ENCODE results near the gene SHB. TPM values are rescaled to one million over a fixed set of nuclear protein-coding genes. Genes with fewer than 3 reads are reported as not detected.
"Not testable (repeated sequence)": the region's sequence is repeated elsewhere in the genome, so short reads cannot be mapped to it uniquely, and the experiment has no call there.

The SHB gene
- total RNA-seq, 3 donors from 2014 or later, result 2.6 to 4.0 (median 3.4) TPM

GRCh38 chr9:37902131-37902530, 166.9 kb downstream of the SHB start:
- H3K9me3 Mint-ChIP-seq, result no peaks in the 10 kb centered on the region
- H3K4me3 Mint-ChIP-seq, result peak overlapping the region; percentile 86
- ATAC-seq (no peak), DNase-seq (no peak)
- H3K4me1 Mint-ChIP-seq (ENCODE audit: low read depth), result peaks cover 14% of the 10 kb centered on the region
- peaks cover 10% of the 10 kb centered on the region for H3K36me3 Mint-ChIP-seq (ENCODE audit: insufficient read depth)
- H3K27me3 Mint-ChIP-seq (ENCODE audit: low read depth), result no peaks in the 10 kb centered on the region

- DNase-seq (no peak), ATAC-seq (no peak)
- Mint-ChIP-seq H3K4me1 (ENCODE audit: low read depth) (peaks cover 8% of the 10 kb centered on the region), H3K9me3 (no peaks in the 10 kb centered on the region), H3K4me3 (no peak overlapping the region), H3K27me3 (ENCODE audit: low read depth) (no peaks in the 10 kb centered on the region), H3K36me3 (ENCODE audit: insufficient read depth) (peaks cover 26% of the 10 kb centered on the region)
These were observed 170.0 kb downstream of the SHB start for GRCh38 chr9:37899041-37899440.

GRCh38 chr9:37897665-37898064, 171.4 kb downstream of the SHB start:
- Mint-ChIP-seq H3K4me3 (no peak overlapping the region), H3K27me3 (ENCODE audit: low read depth) (no peaks in the 10 kb centered on the region), H3K4me1 (ENCODE audit: low read depth) (peaks cover 5% of the 10 kb centered on the region), H3K9me3 (no peaks in the 10 kb centered on the region), H3K36me3 (ENCODE audit: insufficient read depth) (peaks cover 36% of the 10 kb centered on the region)
- ATAC-seq (no peak), DNase-seq (no peak)

GRCh38 chr9:37892063-37892462, 177.0 kb downstream of the SHB start:
- H3K9me3 Mint-ChIP-seq, result no peaks in the 10 kb centered on the region
- DNase-seq (no peak), ATAC-seq (no peak)
- peaks cover 57% of the 10 kb centered on the region for H3K36me3 Mint-ChIP-seq (ENCODE audit: insufficient read depth)
- no peaks in the 10 kb centered on the region for H3K27me3 Mint-ChIP-seq (ENCODE audit: low read depth)
- no peak overlapping the region for H3K4me3 Mint-ChIP-seq
- no peaks in the 10 kb centered on the region for H3K4me1 Mint-ChIP-seq (ENCODE audit: low read depth)

- not testable (repeated sequence) for H3K27me3 Mint-ChIP-seq (ENCODE audit: low read depth); H3K4me1 Mint-ChIP-seq (ENCODE audit: low read depth); H3K9me3 Mint-ChIP-seq; ATAC-seq; H3K4me3 Mint-ChIP-seq; DNase-seq
- H3K36me3 Mint-ChIP-seq (ENCODE audit: insufficient read depth), result peaks cover 53% of the 10 kb centered on the region
These were observed 178.0 kb downstream of the SHB start for GRCh38 chr9:37891042-37891441.

- H3K4me1 Mint-ChIP-seq (ENCODE audit: low read depth), result no peaks in the 10 kb centered on the region
- DNase-seq (no peak), ATAC-seq (no peak)
- peaks cover 50% of the 10 kb centered on the region for H3K36me3 Mint-ChIP-seq (ENCODE audit: insufficient read depth)
- no peak overlapping the region for H3K4me3 Mint-ChIP-seq
- H3K27me3 Mint-ChIP-seq (ENCODE audit: low read depth), result no peaks in the 10 kb centered on the region
- no peaks in the 10 kb centered on the region for H3K9me3 Mint-ChIP-seq
These were observed 179.5 kb downstream of the SHB start for GRCh38 chr9:37889536-37889935.

- peaks cover 40% of the 10 kb centered on the region for H3K36me3 Mint-ChIP-seq (ENCODE audit: insufficient read depth)
- ATAC-seq; H3K27me3 Mint-ChIP-seq (ENCODE audit: low read depth); DNase-seq; H3K4me3 Mint-ChIP-seq; H3K4me1 Mint-ChIP-seq (ENCODE audit: low read depth); H3K9me3 Mint-ChIP-seq: not testable (repeated sequence)
These were observed 180.9 kb downstream of the SHB start for GRCh38 chr9:37887977-37888583.

- no peaks in the 10 kb centered on the region for H3K4me1 Mint-ChIP-seq (ENCODE audit: low read depth)
- no peak overlapping the region for H3K4me3 Mint-ChIP-seq
- H3K9me3 Mint-ChIP-seq, result no peaks in the 10 kb centered on the region
- ATAC-seq (no peak), DNase-seq (no peak)
- no peaks in the 10 kb centered on the region for H3K27me3 Mint-ChIP-seq (ENCODE audit: low read depth)
- peaks cover 17% of the 10 kb centered on the region for H3K36me3 Mint-ChIP-seq (ENCODE audit: insufficient read depth)
These were observed 188.0 kb downstream of the SHB start for GRCh38 chr9:37880916-37881479.

- Mint-ChIP-seq H3K27me3 (ENCODE audit: low read depth) (no peaks in the 10 kb centered on the region), H3K9me3 (no peaks in the 10 kb centered on the region), H3K4me1 (ENCODE audit: low read depth) (no peaks in the 10 kb centered on the region), H3K36me3 (ENCODE audit: insufficient read depth) (peaks cover 11% of the 10 kb centered on the region), H3K4me3 (no peak overlapping the region)
- ATAC-seq (no peak), DNase-seq (no peak)
These were observed 192.7 kb downstream of the SHB start for GRCh38 chr9:37876376-37876775.

GRCh38 chr9:37873955-37874354, 195.1 kb downstream of the SHB start:
- no peaks in the 10 kb centered on the region for H3K4me1 Mint-ChIP-seq (ENCODE audit: low read depth)
- H3K9me3 Mint-ChIP-seq, result no peaks in the 10 kb centered on the region
- H3K36me3 Mint-ChIP-seq (ENCODE audit: insufficient read depth), result peaks cover 5% of the 10 kb centered on the region
- DNase-seq (no peak), ATAC-seq (no peak)
- no peak overlapping the region for H3K4me3 Mint-ChIP-seq
- H3K27me3 Mint-ChIP-seq (ENCODE audit: low read depth), result no peaks in the 10 kb centered on the region

GRCh38 chr9:37870799-37871176, 198.2 kb downstream of the SHB start:
- Mint-ChIP-seq H3K36me3 (ENCODE audit: insufficient read depth) (peaks cover 3% of the 10 kb centered on the region), H3K9me3 (no peaks in the 10 kb centered on the region), H3K4me3 (no peak overlapping the region), H3K27me3 (ENCODE audit: low read depth) (no peaks in the 10 kb centered on the region), H3K4me1 (ENCODE audit: low read depth) (no peaks in the 10 kb centered on the region)
- ATAC-seq (no peak), DNase-seq (no peak)

GRCh38 chr9:37870081-37870798, 198.8 kb downstream of the SHB start:
- no peak for DNase-seq
- Mint-ChIP-seq H3K4me3 (no peak overlapping the region), H3K4me1 (ENCODE audit: low read depth) (no peaks in the 10 kb centered on the region), H3K9me3 (no peaks in the 10 kb centered on the region), H3K27me3 (ENCODE audit: low read depth) (no peaks in the 10 kb centered on the region), H3K36me3 (ENCODE audit: insufficient read depth) (peaks cover 2% of the 10 kb centered on the region)
- no peak for ATAC-seq
